ENCODE measurements around the gene STK32A. TPM values are rescaled to one million over a fixed set of nuclear protein-coding genes. Genes with fewer than 3 reads are reported as not detected.

The STK32A gene
- total RNA-seq, 2 donors from 2014 or later: 0.95 to 8.7 TPM

DNA sequence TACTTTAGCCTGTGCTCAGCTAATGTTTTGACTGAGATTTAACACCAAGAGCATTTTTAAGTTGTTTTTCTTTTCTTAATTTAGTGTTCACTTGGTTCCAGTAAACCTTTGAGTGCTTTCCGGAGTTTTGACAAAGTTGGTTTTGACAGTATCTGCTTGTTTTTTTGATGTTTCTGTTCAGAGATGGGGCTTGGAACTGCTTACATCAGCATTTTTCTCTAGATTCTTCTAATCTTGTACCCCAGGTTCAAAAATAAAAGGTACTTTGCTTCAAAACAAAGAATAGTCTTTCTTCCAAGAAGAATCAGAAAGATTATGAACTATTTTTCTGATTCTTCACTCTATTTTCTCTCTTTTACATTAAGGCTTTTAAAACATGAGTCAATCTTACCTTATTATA is 142.9 kb downstream of the STK32A start:
- no peak for DNase-seq (ENCODE audit: low spot score)
- intact Hi-C loops (cut with DNase I): loop anchor here in 1 of 2 donors (10.0 kb wide), 1 partner anchor 153 kb away; no protein-coding TSS in a partner anchor

DNA sequence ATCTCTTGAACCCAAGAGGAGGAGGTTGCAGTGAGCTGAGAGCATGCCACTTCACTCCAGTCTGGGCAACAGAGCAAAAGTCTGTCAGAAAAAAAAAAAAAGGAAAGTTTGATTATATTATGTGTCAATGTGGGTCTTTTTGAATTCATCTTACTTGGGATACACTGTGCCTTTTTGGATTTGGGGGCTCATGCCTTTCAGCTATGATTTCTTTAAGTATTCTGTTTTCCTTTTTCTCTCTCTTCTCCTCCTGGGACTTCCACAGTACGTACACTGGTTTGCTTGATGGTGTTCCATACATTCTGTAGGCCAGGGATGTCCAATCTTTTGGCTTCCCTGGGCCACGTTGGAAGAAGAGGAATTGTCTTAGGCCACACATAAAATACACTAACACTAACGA is 146.7 kb downstream of the STK32A start:
- intact Hi-C loops (cut with DNase I): no loop called here
- no peak for DNase-seq (ENCODE audit: low spot score)

DNA sequence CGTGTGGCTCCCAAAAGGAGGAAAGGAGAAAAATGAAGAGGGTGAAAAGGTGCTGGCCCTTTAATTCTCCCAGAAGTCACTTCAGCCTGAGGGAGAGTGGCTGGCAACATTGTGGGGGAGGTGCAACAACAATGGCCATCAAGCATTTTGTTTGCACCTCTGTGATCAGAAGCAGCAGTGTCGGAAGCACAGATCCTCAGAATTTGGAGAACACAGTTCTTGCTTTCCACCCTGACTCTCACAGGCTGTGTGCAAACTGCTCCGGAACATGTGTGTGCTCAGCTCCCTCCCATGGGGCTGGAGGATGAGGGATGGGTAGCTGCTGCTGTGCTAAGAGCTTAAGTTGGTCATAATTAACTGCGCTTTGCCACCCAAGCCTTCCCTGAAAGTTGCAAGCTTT is 147.9 kb downstream of the STK32A start:
- no peak for DNase-seq (ENCODE audit: low spot score)
- intact Hi-C loops (cut with DNase I): no loop called here

DNA sequence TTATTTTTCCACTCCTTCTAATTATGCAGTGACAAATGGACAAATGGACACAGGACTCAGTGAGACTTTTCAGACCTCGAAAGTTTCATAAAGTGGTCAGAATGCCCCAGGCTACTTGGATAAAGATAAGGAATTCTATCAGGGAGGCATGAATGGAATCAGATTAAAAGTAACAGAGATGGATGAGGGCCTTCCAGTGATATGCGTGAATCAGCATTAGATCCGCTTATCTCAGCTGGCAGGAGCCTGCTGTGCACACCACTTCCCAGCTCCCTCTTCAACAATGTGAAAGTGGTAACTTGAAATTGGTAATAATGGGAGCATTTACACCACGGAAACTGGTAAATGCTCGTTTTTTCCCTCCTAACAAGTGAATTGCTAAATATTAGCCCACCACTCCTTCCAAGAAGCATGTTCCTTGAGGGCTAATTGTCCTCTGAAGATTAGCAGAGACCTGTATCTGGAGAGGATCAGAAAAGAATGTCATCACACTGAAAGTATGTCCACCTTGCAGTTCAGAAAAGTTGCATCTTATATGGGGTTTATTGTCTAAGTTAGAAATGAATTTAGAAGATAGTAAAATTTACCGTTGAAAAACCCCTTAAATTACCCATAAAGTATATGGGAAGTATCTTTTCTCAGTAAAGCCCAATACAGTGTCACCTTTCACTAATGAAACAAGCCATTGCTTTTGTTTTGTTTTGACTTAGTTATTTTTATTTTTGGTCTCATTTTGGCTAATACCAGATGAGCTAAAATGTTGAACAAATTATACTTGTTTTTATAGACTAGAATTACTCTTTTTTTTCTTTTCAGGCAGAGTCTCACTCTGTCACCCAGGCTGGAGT is 149.7 kb downstream of the STK32A start:
- no peak for DNase-seq (ENCODE audit: low spot score)
- intact Hi-C loops (cut with DNase I): no loop called here

DNA sequence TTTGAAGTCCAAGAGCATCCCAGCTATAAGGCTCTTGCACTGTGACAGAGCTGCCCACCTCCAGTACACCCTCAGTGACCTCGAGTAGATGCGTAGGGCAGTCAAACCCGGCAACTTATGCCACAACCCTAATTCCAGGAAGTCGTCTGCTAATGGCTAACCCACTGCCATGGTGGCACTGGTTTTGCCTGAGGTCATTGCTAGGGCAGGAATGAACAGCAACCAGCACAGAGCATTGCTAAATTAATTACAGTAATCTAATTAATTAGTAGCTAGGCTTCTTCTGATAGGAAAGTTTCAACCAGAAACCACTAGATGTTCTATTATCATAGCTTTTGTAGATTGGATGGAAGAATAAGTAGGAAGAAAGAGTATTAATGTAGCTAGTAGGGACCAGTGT is 152.3 kb downstream of the STK32A start:
- intact Hi-C loops (cut with DNase I): no loop called here
- DNase-seq (ENCODE audit: low spot score): no peak

DNA sequence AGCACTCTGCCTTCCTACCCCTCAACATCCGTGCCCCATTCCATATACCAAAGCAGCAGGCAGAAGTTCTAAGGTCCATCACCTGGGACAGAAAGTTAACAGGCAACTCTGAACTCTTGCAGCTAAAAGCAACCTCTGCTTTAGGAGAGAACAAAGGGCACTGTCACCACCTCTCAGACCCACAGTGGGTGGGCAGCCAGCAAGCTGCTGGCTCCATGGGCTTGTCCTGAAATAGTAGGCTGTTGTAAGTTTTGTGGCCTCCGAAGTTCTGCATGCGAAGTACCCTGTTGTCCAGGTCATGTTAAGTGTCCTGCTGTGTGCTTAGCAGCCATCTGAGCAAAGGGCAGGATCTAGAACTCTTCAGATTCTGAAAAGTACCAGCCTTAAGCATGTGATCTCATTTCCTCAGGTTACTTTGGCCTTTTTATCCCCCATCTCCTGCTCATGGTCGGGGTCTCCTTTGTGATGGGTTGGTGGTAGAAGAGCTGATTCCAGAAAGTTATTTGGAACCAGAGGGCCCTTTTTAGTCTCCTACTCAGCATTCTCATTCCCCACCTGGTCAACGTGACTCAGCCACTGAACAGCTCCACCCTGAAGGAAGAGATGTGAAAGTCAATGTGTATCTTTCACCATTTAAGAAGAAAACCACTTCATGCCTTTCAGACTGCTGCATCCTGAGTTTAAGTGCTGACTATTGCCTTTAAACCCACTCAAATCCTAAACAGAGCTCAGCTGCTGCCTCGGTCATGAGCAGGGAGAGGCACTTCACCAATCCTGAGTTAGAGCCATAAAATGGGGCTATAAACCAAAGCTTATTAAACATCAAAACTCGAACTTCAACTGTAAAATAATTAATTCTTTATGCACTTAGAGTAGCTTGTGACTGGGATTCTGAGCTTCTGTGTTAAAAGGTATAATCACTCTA is 153.6 kb downstream of the STK32A start:
- intact Hi-C loops (cut with DNase I): no loop called here
- no peak for DNase-seq (ENCODE audit: low spot score)

DNA sequence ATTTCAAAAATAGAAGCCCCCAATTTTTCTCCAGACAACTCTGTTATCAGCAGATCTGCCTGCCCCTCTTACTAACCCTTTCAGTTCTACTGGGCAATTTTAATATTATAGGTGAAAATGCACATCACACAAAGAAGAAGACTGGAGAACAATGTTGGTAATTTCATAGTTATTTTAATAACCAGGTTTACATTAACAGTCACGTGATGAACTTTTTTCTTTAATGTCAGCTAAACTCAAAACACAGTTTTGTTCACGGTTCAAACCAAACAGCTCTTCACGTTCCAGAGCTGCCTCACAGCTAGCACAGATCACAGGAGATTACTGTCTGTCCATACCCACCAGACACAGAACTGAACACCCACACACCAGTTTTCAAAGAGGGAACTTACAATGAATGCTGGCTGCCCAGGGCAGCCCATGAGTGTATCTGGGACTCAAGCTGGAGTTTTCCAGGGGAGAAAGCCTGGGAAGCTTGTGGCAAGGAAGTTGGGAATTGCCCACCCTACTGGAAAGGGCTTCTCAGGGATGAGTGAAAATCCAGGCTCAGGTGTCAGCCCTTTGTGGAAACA is 155.9 kb downstream of the STK32A start:
- intact Hi-C loops (cut with DNase I): loop anchor here in 1 of 2 donors (5.0 kb wide), 1 partner anchor 167 kb away; no protein-coding TSS in a partner anchor
- no peak for DNase-seq (ENCODE audit: low spot score)

DNA sequence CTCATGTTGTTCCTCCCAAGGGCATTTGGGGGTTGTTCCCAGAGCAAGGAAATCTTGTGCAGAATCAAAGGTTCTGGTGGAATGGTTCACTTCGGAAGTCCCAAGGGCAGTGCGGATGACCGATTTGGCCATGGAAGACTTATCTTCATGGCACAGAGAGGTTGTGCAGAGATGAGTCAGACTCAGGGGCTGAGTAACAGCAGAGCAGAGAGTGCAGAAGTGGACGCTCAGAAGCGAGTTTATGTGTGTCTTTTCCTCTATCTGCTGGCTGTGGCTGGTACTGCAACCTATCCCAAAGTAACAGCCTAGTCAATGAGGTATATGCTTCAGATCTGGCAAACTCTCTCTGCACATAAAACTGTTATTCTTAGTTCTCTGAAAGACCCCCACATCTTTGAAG is 157.0 kb downstream of the STK32A start:
- DNase-seq (ENCODE audit: low spot score): peak; percentile 87
- intact Hi-C loops (cut with DNase I): loop anchor here in 1 of 2 donors (5.0 kb wide), 1 partner anchor 166 kb away; no protein-coding TSS in a partner anchor

DNA sequence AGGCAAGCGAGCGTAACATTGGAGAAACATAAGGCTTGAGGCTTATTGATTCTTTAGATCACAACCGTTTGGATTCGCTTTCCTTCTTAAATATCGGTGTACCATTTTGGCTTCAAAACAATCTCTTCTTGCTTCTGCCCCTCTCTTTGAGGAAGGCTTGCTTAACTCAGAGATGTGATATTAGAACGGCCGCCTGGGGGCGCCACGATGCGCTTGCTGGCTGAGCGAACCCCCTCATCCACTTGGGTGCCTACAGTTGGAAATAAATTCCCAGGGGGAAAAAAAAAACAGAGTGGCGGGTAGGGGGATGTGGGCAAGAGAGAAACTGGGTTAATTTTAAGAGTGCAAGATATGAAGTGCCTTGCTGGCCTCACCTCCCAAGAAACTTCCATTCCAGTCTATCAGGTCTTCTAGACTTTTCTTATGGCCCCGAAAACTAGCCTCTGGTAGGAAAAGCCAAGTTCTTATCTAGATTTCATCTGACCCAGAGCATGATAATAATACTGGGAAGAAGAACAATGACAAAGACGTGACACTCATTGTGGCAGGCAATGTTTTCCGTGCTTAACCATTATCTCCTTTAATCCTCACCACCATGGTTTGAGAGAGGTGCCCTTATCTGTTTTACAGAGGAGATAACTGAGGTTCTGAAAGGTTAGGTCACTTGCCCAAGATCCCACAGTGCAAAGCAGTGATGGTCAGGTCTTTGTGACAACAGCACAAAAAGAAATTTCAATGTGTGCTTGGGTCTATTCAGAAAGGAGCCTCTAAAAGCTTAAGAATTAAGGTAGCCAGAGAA is 159.2 kb downstream of the STK32A start:
- no peak for DNase-seq (ENCODE audit: low spot score)
- intact Hi-C loops (cut with DNase I): loop anchor here in 1 of 2 donors (5.0 kb wide), 1 partner anchor 163 kb away; no protein-coding TSS in a partner anchor

DNA sequence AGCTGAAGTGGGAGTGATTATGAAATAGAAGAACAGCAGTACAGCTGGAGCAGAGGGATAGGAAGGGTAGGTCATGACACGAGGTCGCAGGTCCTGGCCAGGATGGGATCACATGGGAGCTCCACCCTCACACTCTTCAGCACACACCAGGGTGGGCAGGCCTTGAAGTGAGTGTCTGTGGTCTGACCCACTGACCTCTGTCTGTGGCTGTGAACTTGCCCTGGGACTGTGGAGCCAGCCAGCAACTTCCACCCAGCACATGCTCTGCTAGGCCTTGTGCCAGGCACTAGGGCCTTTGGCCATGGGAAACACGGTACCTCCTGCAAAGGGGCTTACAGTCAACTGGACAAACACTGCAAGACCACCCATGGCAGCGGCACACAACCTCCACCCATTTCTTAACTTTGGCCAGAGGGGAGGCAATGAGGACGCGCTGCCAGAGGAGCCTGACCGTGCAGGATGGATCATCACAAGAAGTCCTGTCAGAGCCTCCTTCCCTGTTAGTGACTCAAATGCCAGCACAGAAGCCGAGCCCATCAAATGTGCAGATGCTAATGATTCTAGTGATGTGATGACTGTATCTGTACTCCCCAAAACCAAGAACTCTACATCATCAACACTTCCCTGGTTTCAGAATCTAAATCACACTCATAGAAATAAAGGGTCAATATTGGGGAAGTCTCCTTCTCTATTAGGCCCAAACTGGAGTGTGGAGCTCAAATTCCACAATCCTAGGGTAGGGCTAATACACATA is 161.4 kb downstream of the STK32A start:
- intact Hi-C loops (cut with DNase I): no loop called here
- peak; percentile 92 for DNase-seq (ENCODE audit: low spot score)

DNA sequence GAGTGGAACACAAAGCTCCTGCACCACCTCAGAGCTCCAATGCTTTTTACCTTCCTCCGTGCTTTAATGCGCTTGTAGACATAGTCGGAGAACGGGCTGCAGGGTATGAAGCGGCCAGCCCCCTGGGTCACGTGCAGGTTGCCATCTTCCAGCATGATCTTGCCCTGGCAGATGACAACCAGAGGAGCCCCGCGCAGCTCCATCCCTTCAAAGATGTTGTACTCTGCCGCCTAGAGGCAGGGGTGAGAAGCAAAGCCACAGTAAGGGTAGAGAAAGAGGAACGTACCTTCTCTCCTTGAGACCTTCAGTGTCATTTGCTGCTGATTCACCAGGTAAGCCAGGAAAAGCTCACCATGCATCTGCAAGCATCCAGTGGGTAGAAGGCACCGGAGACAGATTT is 162.8 kb downstream of the STK32A start:
- DNase-seq (ENCODE audit: low spot score): no peak
- intact Hi-C loops (cut with DNase I): no loop called here

DNA sequence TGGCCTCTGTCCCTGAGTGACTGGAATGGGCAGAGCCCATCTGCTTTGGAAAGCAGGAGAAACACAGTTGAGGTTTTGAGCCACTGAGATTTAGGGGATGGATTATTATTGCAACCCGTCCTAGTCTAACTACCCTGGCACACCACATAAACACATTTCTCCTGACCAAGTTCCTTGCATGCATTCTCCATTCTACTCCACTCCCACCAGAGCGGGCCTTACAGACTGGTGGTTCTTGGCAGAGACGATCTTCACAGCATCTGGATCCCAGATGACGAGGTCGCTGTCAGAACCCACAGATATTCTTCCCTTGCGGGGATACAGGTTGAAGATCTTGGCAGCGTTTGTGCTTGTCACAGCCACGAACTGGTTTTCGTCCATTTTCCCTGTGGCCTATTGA is 164.0 kb downstream of the STK32A start:
- intact Hi-C loops (cut with DNase I): no loop called here
- no peak for DNase-seq (ENCODE audit: low spot score)

DNA sequence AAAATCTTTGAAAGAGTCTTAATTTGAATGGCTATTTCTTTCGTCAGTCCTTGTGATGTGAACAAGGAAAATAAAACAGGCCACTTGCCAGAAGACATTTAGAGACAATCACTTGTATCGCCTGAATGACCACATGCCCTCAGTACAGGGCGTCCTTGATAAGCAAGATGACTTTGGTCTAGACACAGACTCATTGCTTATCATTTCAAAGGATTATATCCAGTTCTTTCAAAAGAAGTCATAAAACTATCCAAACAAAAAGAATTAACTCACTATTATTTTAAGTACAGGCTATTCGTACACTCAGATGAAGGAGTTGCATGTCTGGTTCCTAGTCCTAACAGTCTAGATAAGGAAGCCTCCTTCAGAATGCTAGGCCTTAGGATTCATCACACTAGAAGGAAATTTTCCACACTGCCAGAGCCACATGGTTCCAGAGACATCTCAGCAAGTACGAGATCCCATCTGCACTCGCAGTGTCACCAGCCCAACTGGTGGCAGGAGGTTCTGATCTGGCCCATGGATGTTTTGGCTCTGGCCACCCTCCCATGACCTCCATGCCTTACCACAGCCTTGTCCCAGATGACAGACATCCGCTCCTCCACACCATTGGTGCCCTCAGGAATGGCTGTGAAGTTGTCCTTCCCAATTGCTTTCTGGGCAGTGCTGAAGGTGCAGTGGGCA is 165.4 kb downstream of the STK32A start:
- no peak for DNase-seq (ENCODE audit: low spot score)
- intact Hi-C loops (cut with DNase I): no loop called here

DNA sequence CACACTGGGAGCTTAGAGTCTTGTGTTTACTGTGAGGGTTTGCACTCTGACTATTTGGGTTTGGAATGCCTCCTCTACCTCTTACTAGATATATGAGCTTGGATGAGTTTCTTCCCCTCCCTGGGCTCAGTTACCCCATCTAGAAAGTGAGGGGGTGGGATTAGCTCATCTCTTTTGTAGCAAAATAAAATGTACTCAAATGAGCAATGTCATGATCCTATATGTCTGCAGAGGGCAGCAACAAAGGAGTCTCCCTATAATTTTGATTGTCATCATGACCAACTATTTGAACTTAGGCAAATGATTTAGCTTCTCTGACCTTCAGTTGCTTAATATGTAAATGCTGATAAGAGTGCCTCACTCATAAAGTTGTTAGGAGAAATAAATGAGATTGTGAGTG is 166.1 kb downstream of the STK32A start:
- intact Hi-C loops (cut with DNase I): no loop called here
- no peak for DNase-seq (ENCODE audit: low spot score)

DNA sequence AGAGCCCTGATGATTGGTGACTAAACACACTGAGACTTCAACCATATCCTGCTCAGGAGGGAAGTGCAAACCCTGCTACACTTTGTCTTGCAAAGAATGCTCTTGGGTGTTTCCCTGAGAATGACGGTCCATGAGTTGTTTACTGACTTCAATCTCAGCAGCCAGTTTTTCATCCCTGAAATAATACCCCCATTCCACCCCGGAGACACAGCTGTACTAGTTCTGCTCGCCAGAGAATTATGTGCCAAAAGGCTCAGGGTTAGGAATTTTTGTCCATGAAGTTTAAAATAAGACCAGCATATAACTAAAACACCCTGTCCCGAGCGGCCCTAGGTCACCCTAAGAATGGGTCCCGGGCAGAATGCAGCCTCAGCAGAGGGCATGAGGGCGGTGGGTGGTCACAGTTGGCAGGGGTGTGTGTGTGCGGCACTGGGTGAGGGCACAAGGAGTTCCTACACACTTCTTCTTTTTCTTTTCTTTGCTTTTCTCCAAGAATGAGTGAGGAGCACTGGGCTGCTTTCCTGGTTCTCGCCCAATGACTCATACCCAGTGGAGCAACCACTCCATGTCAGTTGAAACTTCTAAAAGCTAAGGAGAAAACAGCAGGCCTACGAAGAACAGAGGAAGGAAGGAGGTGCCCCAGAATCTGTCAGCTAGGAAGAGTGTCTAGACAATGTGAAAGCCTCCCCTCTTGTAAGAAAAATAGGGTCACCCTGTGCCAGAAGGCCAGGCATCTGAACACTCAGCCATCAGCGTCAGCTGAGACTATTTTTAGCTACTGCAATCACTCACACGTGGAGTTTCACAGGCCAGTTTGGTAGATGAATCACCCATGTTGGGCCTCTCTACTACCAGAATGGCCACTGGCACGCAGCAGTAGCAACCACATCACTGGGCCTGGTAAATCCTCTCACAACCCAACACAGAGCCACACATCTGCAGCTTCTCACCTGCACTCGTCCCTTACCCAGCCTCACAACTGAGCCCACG is 169.1 kb downstream of the STK32A start:
- peak; percentile 89 for DNase-seq (ENCODE audit: low spot score)
- intact Hi-C loops (cut with DNase I): no loop called here

DNA sequence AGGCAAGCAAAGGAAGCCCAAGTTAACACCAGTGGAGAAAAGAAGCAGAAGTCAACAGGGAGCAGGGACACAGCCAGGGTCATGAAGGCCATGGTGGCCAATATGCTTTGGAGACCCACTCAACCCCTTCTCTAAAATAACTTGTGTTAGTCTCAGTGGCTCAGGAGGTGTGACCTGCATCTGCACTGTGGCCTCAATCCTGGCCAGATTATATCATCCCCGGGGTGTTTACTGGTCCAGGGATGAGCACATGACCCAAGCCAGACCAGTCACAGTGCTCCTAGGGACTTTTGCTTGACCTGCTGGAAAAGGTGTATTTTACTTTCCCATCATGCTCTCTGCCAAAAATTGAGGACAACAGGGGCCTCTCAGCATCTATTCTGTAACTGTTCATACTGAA is 169.9 kb downstream of the STK32A start:
- intact Hi-C loops (cut with DNase I): no loop called here
- DNase-seq (ENCODE audit: low spot score): no peak

DNA sequence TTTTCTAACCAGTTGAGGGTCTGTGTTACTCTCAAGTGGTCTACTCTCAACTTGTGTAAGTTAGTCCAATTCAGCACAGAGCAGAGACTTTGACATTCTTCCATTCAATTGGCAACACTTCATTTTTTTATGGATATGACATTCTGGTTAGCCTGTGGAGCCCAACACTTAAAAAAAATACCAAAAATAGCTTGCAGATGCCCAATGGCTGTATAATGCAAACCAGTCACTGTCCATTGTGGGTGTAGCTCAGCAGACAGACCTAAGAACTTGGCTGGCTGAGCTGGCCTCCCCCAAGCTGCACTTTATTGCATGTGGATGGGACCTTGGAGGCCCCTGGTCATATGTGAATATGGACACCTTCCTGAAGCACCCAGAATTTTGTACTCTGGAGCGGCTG is 171.8 kb downstream of the STK32A start:
- DNase-seq (ENCODE audit: low spot score): no peak
- intact Hi-C loops (cut with DNase I): no loop called here
